GM12892 (cell line): ENCODE data around the gene CYREN.

Experiments
- POLR2A ChIP-seq: IDR thresholded peaks from 2 replicates; pipeline ENCODE4 v1.6.1; 2011; ENCODE audit warnings: low read depth, low read length, control low read depth
- POLR2AphosphoS5 ChIP-seq: IDR thresholded peaks from 2 replicates; pipeline ENCODE4 v1.6.1; 2011; ENCODE audit warnings: low read depth, low read length, control low read depth

- TF ChIP-seq POLR2A (no peak), POLR2AphosphoS5 (no peak)
These were observed 5.4 kb upstream of the CYREN start for GRCh38 chr7:135175931-135176330.
